Fibroblast of the aortic adventitia (primary cell): ENCODE measurements around the gene ATG3. TPM values are rescaled to one million over a fixed set of nuclear protein-coding genes. Genes with fewer than 3 reads are reported as not detected.
"Not testable (repeated sequence)": the region's sequence is repeated elsewhere in the genome, so short reads cannot be mapped to it uniquely, and the experiment has no call there.

Experiments
- DNase-seq: peaks from one replicate; pipeline ENCODE4 v3.0.0-alpha.2; 2010; ENCODE audit warnings: low read depth
- H3K4me3 ChIP-seq: 2 replicates; pipeline ENCODE4 v1.5.1; 2011; ENCODE audit warnings: low read depth, mild to moderate bottlenecking, control low read depth, low read length, moderate library complexity
- total RNA-seq: library from RNA; depleted of rRNA; stranded (reverse); fragments of >200 nt; gene quantifications from 2 replicates; pipeline ENCODE4 v1.2.3, GENCODE V29; 2012; ENCODE audit warnings: low replicate concordance
- TF ChIP-seq, protein P1 (sequence below): IDR thresholded peaks from 2 replicates; pipeline ENCODE4 v1.5.1; 2011; ENCODE audit warnings: mild to moderate bottlenecking, low read length, control low read depth, inconsistent platforms; ENCODE audit not compliant: insufficient read depth

ATG3 gene
- total RNA-seq, 1 donor: 90.4 TPM

DNA sequence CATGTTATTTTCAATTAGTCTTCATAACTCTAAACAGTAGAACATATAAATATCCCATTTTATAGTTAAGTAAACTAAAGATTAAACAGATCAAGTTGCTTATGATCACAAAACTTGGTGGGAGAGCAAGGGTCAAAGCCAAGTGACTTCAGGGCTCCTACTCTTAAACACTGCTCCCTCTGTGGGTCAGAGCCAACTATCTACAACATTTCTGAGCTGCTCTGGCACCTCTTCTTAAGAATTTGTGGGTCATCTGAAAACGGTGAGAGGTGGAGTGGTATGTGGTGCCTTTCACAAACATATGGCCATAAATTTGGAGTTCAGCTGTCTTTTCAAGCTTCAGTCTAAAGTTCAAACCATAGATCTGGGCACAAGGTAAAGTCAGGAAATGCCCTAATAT lies 10.9 kb downstream of the ATG3 start:
- H3K4me3 ChIP-seq: no peak overlapping the region
- TF ChIP-seq, protein P1, sequence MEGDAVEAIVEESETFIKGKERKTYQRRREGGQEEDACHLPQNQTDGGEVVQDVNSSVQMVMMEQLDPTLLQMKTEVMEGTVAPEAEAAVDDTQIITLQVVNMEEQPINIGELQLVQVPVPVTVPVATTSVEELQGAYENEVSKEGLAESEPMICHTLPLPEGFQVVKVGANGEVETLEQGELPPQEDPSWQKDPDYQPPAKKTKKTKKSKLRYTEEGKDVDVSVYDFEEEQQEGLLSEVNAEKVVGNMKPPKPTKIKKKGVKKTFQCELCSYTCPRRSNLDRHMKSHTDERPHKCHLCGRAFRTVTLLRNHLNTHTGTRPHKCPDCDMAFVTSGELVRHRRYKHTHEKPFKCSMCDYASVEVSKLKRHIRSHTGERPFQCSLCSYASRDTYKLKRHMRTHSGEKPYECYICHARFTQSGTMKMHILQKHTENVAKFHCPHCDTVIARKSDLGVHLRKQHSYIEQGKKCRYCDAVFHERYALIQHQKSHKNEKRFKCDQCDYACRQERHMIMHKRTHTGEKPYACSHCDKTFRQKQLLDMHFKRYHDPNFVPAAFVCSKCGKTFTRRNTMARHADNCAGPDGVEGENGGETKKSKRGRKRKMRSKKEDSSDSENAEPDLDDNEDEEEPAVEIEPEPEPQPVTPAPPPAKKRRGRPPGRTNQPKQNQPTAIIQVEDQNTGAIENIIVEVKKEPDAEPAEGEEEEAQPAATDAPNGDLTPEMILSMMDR: no peak
- no peak for DNase-seq

DNA sequence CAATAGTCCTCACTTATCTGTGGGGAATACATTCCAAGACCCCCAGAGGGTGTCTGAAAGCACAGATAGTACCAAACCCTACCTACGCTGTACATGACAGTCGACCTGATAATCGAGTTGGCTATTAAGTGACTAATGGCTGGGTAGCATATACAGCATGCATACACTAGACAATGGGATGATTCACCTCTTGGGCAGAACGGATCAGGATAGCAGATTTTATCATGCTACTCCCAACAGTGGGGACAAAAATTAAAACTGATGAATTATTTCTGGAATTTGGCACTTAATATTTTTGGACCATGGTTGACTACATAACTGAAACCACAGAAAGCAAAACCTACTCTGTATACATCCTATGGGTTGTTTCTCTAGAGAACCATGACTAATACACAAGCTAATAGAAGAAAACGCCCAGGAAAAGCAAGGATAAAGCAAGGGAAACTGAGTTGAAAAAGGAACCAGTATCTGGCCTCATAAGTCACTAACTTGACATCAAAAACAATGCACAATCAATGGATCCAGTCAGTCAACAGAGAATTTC lies 15.5 kb downstream of the ATG3 start:
- no peak overlapping the region for H3K4me3 ChIP-seq
- TF ChIP-seq, protein P1: no peak
- DNase-seq: no peak

DNA sequence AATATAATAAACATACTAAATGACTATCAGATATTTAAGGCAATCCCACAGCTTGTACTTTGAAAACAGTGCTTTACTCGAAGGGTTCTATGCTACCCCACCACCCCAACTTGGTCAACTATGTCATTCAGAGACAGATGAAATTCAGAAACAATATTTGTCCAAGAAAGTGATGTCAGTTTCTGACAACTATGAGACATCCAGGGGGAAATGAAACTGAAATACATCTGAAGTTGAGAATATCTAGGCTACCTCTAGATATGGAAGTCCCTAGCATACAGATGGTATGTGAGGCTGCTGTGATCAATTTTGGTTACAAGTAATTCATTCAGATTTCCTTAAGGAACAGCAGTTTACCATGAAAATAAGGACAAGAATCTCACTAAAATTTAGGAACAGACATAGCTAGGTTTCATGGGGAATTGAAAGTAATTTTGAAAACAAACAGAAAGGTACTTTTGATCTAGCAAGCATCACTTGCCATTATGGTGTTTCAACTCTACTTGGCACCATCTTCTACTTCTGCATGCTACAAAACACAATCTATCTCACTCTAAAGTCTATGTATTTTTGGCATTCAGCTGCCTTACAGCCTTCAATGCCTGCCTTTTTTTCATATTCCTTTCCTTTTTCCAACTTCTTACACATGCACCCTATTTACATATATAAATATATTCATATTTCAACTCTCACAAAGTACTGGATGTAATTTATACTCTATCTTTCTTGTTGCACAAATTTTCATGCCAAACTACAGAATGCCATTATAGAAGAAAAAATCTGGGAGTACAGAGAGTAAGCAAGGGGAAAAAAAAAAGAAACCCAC lies 21.7 kb downstream of the ATG3 start:
- TF ChIP-seq, protein P1: no peak
- DNase-seq: no peak
- no peak overlapping the region for H3K4me3 ChIP-seq

DNA sequence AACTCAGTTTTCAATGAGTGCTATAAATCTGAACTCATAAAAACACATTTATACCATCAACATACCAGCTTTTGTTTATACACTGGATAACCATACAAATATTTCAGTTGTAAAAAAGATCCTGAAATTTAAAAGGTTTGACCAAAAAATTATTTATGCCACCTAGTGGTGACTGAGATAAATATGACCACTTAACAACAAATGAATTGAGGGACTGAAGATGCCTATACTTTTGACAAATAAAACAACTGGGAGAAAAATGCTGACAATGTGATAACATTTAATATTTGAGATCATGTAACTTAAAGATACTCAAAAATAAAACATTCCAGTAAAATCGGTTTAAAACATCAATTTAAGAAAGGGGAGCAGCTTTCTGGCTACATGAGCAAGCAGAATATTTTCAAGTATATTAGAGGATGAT lies 30.4 kb downstream of the ATG3 start:
- H3K4me3 ChIP-seq: no peak overlapping the region
- DNase-seq: peak; percentile 73
- TF ChIP-seq, protein P1: peak; percentile 47

DNA sequence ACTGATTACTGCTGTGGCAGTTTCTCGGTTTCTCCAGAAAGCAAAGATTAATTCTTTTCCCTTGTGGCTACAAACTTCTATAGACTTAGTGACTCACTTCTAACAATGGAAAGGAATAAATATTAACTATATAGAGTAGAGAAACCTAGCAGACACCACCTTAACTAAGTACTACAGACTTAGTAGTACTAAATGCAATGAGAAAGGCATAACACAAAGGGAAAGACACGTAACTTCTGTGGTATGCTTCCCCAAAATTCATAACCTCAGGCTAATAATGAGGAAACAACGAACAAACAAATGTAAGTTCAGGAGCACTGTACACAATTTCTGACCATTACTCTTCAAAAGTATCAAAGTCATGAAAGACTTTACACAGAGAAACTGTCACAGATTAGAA lies 31.2 kb downstream of the ATG3 start:
- DNase-seq: no peak
- TF ChIP-seq, protein P1: no peak
- no peak overlapping the region for H3K4me3 ChIP-seq

DNA sequence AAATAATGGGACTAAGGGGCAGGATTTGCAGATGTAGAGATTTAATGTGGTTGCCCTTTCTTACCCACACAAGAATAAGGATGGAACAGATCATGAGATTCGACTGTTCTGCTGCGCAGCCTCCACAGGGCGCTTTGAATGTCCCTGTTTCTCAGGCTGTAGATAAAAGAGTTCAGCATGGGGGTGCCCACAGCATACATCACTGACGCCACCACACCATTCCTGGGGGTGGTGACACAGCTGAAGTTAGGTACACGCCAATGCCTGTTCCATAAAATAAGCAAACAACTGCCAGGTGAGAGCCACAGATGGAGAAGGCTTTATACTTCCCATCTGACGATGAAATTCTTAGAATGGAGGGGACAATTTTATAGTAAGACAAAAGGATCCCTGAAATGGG lies 37.6 kb downstream of the ATG3 start:
- not testable (repeated sequence) for DNase-seq, H3K4me3 ChIP-seq

DNA sequence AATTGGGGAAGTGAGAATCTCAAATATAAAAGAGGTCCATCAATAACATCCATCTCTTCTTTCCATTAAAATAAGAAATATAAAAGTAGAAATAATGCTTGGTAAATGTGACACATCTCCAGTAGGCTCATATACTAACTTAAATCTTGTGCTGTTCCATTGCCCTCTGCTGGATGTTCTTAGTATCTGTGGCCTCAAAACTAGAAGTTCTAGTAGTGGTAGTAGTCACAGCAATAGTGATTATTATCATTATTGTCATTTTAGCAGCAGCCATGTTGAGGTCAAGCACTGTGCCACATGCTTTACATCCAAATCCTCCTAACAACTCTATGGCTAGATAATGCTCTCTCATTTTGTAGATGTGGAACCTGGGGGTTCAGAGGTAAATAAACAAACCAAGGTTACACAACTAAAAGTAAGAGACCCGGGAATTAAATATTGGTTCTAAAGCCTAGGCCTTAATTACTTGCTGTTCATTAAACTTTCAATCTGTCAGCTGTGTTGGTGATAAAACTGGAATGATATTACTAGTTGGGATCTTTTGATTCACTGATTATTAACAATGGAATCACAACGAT lies 42.2 kb downstream of the ATG3 start:
- TF ChIP-seq, protein P1: peak; percentile 81
- no peak overlapping the region for H3K4me3 ChIP-seq
- peak; percentile 92 for DNase-seq

DNA sequence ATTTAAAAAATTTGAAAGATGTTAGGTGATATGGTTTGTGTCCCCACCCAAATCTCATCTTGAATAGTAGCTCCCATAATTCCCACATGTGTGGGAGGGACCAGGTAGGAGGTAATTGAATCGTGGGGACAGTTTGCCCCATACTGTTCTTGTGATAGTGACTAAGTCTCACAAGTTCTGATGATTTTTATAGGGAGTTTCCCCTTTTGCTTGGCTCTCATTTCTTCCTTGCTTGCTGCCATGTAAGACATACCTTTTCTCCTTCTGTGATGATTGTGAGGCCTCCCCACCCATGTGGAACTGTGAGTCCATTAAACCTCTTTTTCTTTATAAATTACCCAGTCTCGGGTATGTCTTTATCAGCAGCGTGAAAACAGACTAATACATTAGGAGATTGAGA lies 42.8 kb downstream of the ATG3 start:
- H3K4me3 ChIP-seq: not testable (repeated sequence)
- peak; percentile 46 for DNase-seq
